ENCODE data around the gene PDE8A.
A peak's percentile ranks its signal among the peaks of the same experiment; 100 is the strongest.

The PDE8A gene

GRCh38 chr15:85097250-85097649, 115.6 kb downstream of the PDE8A start:
- DNase-seq, result peak; percentile 17

- DNase-seq, result no peak
These were observed 116.1 kb downstream of the PDE8A start for GRCh38 chr15:85097725-85098124.

- no peak for DNase-seq
These were observed 117.6 kb downstream of the PDE8A start for GRCh38 chr15:85099195-85099803.

GRCh38 chr15:85100186-85100937, 118.7 kb downstream of the PDE8A start:
- no peak for DNase-seq

GRCh38 chr15:85104584-85104983, 122.9 kb downstream of the PDE8A start:
- no peak for DNase-seq

- DNase-seq, result no peak
These were observed 126.5 kb downstream of the PDE8A start for GRCh38 chr15:85108136-85108535.

GRCh38 chr15:85109333-85109732, 127.7 kb downstream of the PDE8A start:
- DNase-seq, result no peak

GRCh38 chr15:85112997-85113396, 131.3 kb downstream of the PDE8A start:
- DNase-seq, result no peak

GRCh38 chr15:85114886-85115285, 133.2 kb downstream of the PDE8A start:
- DNase-seq, result no peak

- DNase-seq, result no peak
These were observed 134.4 kb downstream of the PDE8A start for GRCh38 chr15:85116066-85116465.

- no peak for DNase-seq
These were observed 134.8 kb downstream of the PDE8A start for GRCh38 chr15:85116494-85116893.

- no peak for DNase-seq
These were observed 135.4 kb downstream of the PDE8A start for GRCh38 chr15:85116925-85117646.

- peak; percentile 5 for DNase-seq
These were observed 136.5 kb downstream of the PDE8A start for GRCh38 chr15:85118173-85118572.

- DNase-seq, result no peak
These were observed 136.9 kb downstream of the PDE8A start for GRCh38 chr15:85118581-85118980.

GRCh38 chr15:85120351-85121113, 138.9 kb downstream of the PDE8A start:
- DNase-seq, result no peak

- DNase-seq, result no peak
These were observed 142.5 kb downstream of the PDE8A start for GRCh38 chr15:85124173-85124572.

- DNase-seq, result no peak
These were observed 143.5 kb downstream of the PDE8A start for GRCh38 chr15:85125056-85125661.

- DNase-seq, result no peak
These were observed 147.0 kb downstream of the PDE8A start for GRCh38 chr15:85128621-85129020.

GRCh38 chr15:85129881-85130280, 148.2 kb downstream of the PDE8A start:
- no peak for DNase-seq

GRCh38 chr15:85131915-85132314, 150.3 kb downstream of the PDE8A start:
- DNase-seq, result no peak

GRCh38 chr15:85133709-85134108, 152.1 kb downstream of the PDE8A start:
- DNase-seq, result no peak

GRCh38 chr15:85137489-85138168, 156.0 kb downstream of the PDE8A start:
- no peak for DNase-seq

Measured in hematopoietic multipotent progenitor cell treated with erythropoietin and hydrocortisone succinate and interleukin-3 and kit ligand, for 8 days (in vitro differentiated cells).